NCI-H2227 treated with DMSO at 0.1 percent for 48 hours (cell line): ENCODE measurements around the gene MYBBP1A.

Experiments used
- DNase-seq: peaks from one replicate; lab custom pipeline; 2025; lab: John Stamatoyannopoulos, UW

MYBBP1A gene

DNA sequence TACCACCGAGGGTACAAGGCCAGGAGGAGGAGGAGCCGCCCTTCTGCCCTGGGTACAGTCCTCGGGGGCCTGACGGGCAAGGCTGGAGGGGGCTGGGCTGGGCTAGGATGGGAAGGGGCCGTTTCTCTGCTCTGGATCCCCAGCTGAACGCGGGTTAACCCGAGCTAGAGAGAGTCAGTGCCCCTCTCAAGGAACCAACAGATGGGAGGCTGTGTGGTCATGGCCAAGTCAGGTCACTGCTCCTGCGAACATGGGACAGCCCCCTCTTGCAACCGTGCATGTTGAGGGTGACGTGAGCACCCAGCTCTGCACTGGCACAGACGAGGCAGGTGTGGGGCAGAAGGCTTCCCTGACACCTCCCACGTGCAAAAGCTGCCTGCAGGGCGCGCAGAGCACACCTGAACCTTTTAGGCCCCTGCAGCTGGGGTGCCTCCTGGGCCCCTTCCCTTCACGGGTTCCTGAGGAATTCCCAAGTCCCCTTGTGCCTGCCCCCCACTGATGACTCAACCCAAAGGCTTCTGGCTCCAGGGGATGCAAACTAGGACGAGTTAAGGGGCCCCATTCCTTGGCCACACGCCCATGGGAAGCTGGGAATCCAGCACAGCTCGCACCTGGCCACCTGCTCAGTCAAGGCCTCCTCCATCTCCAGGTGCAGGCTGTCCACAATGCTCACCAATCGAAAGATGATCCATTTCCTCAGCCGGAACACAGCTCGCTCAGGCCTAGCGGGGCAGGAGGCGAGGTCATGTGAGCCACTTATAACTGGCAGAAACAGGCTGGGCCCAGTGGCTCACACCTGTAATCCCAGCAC, 6.3 kb downstream of the MYBBP1A start:
- no peak for DNase-seq

DNA sequence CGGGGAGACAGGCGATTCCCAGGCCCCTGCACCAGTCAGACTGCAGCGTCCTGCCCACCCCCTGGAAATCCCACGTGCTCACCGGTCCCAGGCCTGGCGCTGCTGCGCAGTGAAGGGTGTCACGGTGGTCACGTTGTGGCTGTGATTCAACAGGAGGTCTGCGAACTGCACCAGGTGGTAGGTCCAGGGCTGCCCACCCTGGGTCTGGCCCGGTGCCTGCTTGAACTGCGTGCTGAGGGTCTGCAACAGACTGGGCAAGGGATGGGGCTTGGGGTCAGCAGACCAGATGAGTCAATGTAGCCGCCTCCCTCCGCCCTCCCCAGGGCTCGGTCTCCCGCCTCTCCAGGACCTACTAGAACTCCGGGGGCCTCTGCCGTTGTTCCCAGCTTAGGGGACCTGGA, 7.1 kb downstream of the MYBBP1A start:
- no peak for DNase-seq

DNA sequence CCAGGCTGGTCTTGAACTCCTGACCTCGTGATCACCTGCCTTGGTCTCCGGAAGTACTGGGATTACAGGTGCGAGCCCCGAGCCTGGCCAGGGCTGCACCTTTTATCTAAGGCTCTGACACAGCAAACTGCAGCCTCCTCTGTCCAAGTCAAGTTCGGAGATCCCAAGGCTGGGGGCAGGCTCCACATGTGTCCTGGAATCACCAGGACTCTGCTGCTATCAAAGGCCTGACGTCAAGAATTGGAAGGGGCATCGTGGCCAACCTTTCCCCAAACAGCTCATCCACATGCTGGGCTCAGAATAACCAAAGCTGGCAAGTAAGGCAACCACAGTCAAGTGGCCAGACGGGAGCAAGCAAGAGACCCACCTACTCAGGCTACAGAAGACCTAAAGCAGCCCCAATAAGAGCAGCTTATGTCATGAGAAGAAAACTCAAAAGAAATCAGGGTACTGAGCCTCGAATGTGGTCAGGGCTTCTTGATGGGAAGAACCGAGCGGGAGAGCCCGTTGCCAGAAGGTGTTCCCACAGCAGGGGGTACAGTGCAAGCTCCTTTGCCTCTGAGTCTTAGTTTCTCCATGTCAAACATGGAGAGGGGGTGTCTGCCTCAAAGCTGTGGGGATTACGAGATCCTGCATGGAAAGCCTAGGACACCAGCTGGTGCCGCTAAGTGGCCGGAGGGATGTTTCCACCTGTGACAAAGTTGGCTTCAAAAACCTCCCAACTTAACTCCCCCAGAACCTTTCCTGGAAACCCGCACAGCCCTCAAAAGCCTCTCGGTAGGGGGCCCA, 7.9 kb downstream of the MYBBP1A start:
- no peak for DNase-seq

DNA sequence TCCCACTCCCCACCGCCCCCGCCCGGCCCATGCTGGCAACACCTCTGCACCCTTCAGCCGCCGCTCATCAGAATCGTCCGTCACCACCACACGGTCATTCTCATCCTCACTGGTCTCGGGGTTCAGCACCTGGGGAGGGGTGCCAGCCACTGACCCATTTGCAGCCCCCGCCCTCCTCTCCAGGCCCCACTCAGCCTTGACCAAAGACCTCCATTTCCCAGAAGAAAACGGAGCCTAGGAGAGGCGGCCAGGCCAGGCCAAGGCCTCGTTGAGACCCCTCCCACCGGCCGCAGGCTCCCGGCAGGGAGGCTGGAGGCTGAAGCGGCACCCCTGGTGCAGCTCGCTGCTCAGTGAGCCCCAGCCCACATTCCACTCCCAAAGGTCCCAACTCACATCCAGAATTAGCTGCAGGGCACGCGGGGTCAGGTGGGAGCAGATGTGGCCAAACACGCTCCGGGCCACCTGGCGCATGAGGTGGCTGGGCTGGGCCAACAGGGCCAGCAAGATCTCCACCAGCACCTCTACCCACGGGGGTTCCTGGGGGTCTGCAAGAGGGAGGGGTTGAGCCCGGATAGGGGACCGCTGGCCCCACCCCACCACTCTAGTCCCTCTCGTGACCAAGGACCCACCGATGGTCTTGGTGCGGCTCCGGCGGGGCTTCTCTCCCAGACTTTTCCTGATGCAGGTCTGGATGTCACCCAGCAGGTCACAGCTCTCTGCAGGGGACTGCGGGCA, 9.8 kb downstream of the MYBBP1A start:
- DNase-seq, result no peak

DNA sequence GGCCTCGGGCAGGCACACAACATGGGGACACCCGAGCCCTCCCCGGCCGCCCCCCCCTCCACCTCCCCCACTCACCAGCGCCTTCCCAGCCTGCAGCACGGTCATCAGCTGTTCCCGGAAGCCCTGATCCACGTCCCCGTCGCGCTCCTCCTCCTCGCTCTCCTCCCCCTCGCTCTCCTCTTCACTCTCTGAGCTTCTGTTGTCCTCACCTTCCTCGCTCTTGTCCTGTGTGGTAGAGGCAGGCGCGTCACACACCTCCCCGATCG, 10.3 kb downstream of the MYBBP1A start:
- no peak for DNase-seq

DNA sequence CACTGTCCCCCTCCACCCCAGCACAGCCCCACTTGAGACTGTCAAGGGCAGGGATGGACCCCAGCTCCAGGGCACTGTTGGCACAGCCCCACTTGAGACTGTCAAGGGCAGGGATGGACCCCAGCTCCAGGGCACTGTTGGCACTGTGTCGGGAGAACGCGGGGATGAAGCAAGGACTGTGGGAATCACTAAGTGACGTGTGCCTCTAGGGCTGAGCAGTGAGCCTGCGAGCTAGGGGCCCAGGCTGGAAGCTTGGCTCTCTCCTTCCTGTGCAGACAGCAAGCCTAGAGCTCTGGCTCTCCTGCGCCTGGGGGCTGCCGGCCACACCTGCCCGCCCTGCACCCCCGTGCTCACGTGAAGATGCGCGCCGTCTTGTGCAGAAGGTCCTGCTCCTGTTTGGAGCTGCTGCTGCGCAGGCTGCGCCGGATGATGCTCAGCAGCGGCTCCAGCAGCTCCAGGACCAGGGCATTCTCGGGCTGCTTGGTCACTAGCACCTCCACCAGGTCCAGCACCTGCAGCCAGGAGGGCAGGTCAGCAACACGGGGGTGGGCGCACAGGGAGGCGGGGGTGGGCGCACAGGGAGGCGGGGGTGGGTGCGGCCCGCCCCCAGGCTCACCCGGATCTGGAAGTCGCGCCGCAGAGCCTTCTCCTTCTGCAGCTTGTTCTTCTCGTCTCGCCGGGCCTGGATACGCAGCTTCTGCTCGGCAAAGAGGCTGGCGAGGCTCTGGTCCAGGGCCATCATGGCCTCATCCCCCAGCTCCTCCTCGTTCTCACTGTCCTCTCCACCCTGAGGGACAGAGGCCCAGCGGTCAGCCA, 10.8 kb downstream of the MYBBP1A start:
- no peak for DNase-seq

DNA sequence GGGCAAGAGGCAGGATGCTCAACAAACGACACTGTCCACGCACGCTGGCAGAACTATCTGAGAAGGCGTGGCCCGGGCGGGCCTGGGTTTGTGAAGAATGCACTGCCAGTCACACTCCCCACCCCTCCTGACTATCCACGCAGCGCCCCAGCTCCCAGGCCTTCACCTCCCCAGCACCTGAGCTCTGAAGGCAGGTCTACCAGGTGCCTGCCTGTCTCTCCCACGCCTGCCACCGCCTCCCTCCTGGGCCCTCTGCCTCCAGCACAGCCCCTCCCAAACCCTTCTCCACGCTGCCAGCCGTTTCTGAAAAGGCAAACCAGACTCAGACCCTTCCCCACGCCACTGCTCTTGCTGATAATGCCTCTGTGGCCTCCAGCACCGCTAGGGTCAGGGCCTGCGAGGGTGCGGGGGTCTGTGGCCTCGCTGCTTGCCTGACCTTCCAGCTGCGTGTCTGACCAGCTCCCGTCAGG, 11.6 kb downstream of the MYBBP1A start:
- DNase-seq, result no peak

DNA sequence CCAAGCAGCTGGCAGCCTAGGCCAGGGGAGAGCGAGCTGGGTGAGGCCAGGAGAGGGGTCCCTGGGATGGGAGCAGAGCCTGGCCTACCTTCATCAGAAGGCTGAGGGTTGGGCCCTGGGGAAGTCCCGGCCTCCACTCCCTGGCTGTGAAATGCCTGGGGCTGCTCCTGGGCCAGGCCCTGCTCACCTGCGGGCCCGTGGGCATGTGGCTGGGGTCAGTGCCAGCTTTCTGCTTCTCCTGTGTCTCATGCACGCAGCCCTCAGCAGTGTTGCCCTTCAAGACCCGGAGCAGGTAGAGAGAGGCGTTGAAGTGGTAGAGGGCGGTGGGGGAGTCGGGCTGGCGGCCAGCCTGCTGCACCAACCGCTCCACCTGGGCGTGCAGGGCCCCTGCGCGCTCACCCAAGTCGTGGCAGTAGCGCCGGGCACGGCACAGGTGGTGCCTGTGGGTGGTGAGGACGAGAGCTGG, 12.4 kb downstream of the MYBBP1A start:
- DNase-seq, result no peak

DNA sequence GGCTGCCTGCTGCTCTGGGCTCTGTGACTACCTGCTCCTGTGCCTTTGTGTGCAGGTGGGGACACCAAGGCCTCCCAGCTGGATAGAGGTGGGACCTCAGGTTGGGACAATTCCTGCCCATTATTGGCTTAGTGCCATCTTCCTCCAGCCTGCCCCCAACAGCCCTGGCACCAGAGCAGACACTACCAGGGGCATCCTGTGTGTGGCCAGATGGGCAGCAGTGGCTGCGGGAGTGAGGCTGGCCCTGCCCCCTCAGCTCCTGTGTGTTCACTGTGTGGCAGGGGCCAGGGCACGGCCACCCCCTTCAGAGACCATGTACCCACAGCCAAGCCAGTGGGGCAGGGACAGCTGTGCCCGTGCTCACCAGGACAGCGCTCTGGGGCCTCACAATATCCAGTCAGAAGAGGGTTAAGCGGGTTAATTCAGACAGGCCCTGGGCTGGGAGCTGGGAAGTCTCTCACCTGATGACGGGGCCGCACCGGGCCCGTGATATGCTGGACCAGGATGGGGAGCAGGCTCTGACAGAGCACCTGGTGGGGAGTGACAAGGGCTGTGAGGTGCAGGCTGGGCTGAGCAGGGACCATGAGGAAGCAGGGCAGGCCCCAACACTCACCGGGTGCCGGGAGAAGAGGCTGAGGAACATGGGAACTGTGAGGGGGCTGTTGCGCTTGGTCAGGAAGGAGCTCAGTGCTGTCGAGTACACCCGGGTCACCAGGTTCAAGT, 13.0 kb downstream of the MYBBP1A start:
- DNase-seq, result no peak

DNA sequence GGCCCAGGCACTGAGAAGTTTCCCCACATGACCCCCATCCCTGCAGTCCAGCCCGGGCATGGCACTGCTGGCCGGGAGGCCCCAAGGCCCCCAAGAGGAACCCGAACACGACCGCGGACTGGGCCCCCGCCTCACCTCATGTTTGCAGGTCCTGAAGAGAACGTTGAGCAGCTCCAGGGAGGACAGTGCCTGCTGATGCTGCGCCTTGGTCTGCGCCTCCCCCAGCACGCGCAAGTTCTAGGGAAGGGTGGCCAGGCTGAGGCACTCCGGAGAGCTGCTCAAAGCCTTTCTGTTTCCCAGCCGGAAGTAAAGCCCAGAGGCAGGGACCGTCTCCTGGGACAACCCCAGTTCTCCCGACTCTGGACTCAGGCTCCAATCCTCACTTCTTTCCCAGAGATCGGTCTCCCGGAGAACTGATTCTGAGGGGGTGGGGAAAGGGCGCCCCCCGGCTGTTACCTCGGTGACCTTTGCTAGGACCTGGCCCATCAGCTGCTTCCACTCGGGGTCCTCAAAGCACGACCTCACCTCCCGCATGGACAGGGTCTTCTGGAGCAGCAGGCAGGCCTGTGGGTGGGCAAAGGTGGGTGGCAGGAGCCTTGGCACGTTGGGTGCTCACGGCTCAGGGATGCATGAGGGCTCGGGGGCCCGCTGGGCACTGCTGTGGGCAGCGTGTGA, 13.7 kb downstream of the MYBBP1A start:
- no peak for DNase-seq

DNA sequence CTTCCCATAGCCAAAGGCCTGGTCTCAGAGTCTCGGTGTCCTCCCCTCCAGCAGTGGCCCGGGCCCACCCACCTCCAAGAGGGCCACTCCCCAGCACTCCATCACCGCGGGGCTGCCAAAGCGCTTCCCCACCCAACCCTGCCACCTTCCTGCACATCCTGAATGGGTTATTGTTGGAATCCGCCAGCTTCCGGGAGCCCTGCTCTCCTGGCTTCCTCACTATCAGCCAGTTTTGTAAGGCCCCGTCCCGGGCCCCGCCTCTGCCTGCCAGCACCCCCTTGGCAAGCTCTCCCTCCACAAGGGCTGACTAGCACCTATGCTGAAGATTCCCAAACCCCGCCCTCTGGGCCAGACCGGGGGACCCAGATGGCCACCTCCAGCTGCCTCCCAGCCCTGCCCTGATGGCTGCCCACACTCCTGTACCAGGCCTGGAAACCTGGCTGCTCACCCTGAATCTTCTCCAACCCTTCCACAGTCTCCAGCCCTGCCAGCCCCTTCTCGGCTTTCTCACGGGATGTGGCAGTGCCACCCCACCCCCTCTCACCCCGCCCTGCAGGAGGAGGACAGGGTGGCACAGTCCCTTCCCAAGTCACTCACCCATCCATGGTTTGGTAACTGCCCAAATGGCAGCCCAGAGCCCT, 14.4 kb downstream of the MYBBP1A start:
- DNase-seq, result no peak

DNA sequence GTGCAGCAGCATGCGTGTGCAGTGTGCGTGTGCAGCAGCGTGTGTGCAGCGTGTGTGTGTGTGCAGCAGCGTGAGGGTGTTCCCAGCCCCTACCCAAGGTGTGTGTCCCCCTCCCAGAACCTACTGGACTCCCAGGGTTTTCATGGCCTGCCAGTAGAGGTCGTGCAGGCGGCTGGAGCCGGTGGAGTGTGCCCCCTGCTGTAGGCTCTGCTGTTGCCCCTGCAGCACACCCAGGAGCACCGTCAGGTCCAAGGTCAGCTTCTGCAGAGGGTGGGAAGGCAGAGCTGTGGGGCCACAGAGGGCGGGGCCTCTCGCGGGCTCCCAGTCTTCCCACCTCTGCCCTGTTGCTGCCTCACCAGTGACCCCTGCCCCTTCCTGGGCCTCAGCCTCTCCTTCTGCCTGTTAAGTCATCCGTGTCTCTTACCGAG, 14.9 kb downstream of the MYBBP1A start:
- no peak for DNase-seq

DNA sequence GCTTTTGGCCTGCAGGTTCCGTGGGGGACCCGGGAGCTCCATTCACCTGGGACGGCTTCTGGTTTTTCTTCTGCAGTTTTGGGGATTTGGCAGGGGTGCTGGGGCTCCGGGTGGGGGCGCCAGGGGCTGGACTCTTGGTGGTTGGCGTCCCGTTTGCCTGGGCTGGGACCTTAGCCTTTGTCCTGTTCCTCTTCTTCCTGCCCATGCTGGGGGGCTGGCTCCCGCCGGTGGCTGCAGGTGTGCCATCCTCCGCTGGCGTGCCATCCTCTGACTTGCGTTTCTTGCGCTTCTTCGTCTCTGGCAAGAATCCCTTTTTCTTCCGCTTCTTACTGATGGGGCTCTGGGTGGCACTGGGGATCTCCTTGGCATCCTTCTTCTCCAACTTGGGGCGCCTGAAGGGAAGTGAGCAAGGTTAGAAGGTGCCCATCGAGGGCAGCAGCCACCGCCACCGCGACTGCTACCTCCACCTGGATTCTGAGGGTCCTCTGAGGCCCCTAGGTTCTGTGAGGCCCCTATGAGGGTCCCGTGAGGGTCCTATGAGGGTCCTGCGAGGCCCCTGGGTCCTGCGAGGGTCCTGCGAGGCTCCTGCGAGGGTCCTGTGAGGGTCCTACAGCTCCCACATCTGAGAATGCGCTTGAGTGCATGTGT, 15.5 kb downstream of the MYBBP1A start:
- no peak for DNase-seq

DNA sequence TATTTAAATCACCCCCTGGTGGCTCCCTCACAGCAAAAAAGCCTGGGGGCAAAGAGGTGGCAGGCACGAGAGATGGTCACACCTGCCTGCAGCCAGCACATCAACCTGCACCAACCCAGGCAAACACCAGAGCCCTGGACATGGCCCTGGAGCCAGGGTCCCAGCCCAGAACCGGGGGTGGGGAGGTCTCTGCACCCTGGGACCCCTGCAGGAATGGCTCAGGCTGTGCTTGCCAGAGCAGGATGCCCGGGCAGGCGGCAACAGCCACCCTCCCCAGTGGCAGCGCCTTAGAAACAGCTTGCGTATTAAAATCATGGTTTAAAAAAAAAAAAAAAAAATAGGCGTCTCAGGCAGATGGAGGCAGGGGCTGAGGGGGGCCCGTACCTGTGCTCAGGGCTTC, 16.2 kb downstream of the MYBBP1A start:
- no peak for DNase-seq

DNA sequence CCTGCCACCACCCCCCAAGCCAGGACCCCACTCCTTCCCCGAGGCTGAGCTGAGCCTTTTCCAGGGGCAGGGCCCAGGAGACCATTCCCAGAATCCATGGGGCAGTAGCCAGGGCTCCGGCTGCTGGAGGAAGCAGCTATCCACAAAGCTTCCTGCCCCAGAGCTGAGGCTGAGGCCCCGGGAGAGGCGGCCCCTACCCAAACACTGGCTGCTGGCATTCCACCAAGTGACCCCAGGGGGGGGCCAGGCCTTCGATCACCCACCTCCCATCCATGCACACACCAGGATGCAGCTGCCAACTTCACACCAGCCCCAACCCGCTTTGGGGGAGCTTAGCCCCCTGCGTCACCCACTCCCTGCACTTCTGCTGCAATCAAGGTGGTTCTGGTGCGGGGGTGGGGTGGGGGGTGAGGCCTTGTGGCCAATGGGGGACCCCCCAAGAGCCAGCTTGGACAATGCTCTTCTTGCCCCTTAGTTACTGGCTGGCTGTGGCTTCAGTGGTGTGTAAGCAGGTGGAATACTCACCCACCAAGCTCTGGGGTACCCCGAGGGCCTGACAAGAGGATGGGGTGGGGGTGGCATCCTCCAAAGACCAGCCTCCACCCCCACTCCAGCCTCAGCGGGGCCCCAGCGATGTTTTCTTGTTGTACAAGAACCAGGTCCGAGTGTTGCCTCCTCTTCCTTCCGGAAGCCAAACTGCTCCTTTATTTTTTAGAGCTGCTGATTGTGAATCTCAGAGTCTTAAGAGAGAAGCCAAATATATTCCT, 16.8 kb downstream of the MYBBP1A start:
- DNase-seq, result no peak

DNA sequence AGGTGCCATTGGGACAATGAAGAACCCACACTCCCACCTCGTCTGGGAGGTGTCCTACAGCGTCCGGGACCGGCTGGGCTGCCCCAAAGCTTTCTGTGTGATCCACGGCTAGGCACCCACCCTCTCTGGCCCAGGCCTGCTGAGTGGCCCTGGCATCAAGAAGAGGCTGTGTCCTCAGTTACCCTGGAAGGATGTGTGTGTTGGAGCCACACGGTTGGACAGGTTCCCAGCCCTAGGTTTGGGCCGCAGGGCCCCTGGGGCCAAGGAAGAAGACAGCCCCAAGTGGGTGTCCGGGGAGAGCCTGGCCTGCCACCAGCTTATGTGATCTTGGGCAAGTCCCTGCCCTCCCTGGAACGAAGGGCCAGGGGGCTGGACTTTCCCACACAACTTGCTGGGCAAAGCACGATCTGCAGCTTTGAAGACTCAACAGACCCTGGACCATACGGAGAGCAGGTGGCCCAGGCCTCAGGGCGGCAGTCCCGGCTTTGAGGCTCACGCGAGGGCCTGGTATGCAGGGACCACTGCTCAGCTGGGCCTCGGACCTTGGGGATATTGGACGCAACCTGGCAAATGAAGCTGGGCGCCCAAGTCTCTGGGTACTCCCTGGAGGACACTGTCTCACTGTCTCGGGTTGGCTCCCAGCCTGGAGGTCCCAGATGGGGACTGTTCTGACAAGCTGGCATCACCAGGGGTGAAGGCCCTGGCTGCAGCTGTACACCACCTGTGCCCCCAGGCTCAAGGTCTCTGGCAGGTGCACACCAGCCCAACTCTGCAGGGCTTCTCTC, 17.5 kb downstream of the MYBBP1A start:
- DNase-seq, result no peak

DNA sequence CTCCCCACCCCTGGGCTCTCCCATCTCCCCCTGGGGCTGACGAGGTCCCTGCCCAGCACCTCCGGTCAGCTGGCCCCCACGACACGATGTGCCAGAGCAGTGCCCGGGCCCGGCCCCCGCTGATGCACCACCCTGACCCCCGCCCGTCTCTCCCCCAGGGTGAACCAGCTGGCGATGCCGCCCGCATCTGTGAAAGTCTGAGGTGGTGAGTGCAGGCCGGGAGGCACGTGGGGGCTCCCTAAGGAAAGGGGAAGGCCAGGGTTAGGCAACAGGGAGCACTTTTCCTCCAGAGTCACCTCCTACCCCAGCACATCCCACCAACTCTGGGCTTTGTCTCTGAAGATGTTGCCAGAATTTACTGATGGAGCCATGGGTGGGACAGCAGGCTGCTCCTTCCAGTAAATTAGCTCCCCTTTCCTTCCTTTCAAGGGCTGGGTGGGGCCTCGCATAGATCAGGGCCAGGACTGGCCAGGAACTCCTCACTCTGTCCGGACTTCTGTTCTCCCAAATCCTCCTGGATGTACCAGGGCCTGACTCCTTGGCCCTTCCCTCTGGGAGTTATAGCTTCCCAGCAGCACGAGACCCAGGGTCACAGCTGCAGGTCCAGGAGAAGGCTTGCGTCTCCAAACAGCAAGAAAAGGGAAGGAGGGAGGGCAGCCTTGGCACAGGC, 18.3 kb downstream of the MYBBP1A start:
- no peak for DNase-seq
